Uterus (tissue), 4 donors: Measurements from ENCODE around the gene YJEFN3. TPM values are rescaled to one million over a fixed set of nuclear protein-coding genes. Genes with fewer than 3 reads are reported as not detected.

Source experiments
- DNase-seq, 2 donors: peaks; one replicate each; pipeline ENCODE4 v3.0.0-alpha.2; 2019 to 2020
- H3K27ac ChIP-seq, 2 donors: fragments of 200-600 bp; sonication (generic); 1 replicate in 1 of 2; 2 replicates in 1 of 2; pipeline ENCODE4 v1.5.1; 2016 to 2018
- H3K27me3 ChIP-seq, 2 donors: fragments of 200-600 bp; sonication (generic); one replicate each; pipeline ENCODE4 v1.5.1; 2018 to 2019; ENCODE audit warnings: control low read depth in 1 of 2
- H3K36me3 ChIP-seq, 2 donors: fragments of 200-600 bp; sonication (generic); one replicate each; pipeline ENCODE4 v1.5.1; 2019; ENCODE audit warnings: control low read depth in 1 of 2
- H3K4me1 ChIP-seq, 2 donors: fragments of 200-600 bp; sonication (generic); one replicate each; pipeline ENCODE4 v1.5.1; 2018 to 2019; ENCODE audit warnings: control low read depth in 1 of 2
- H3K4me3 ChIP-seq, 2 donors: fragments of 200-600 bp; sonication (generic); 1 replicate in 1 of 2; 2 replicates in 1 of 2; pipeline ENCODE4 v1.5.1; 2018 to 2019; ENCODE audit warnings: mild to moderate bottlenecking in 1 of 2
- H3K9me3 ChIP-seq, 2 donors: fragments of 200-600 bp; sonication (generic); one replicate each; pipeline ENCODE4 v1.5.1; 2019; ENCODE audit warnings: control low read depth in 1 of 2
- CTCF ChIP-seq, 4 experiments: fragments of 200-600 bp in 2 of 4; fragments of 450-650 bp in 2 of 4; sonication (generic) in 2 of 4; IDR thresholded peaks; one replicate each; pipeline ENCODE4 v1.5.1; 2016 to 2019; ENCODE audit warnings: antibody characterized with exemption in 4 of 4, mild to moderate bottlenecking in 2 of 4, moderate library complexity in 1 of 4
- POLR2A ChIP-seq, 2 donors: fragments of 450-650 bp; IDR thresholded peaks; one replicate each; pipeline ENCODE4 v1.6.1; 2016; ENCODE audit warnings: antibody characterized with exemption in 2 of 2, mild to moderate bottlenecking in 1 of 2, moderate library complexity in 1 of 2
- intact Hi-C: fragments of 100-400 bp; cut with DNase I; formaldehyde crosslinking; loops from one replicate; pipeline ENCODE4 v1.15.1; 2023; ENCODE audit warnings: low total_unique reads
- total RNA-seq, 4 donors: library from RNA; depleted of rRNA in 3 of 4; stranded (reverse); fragments of >200 nt in 3 of 4; gene quantifications; one replicate each; pipeline versions ENCODE4 v1.1.0 to v1.2.4, GENCODE V29; 2014 to 2023
- donor health status: DM: yes; HTN: yes; CAD: no.

Gene YJEFN3, protein sequence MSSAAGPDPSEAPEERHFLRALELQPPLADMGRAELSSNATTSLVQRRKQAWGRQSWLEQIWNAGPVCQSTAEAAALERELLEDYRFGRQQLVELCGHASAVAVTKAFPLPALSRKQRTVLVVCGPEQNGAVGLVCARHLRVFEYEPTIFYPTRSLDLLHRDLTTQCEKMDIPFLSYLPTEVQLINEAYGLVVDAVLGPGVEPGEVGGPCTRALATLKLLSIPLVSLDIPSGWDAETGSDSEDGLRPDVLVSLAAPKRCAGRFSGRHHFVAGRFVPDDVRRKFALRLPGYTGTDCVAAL
- total RNA-seq, result 1 to 10 TPM in 3 of 4 donors, not detected in 1; 1.5 to 6.8 (median 2.9) TPM

- H3K4me3 ChIP-seq, result no peak within 1 kb of the TSS
- H3K36me3 ChIP-seq, result no peaks in the 10 kb centered on the region
- H3K27me3 ChIP-seq, result no peaks in the 10 kb centered on the region
- no peaks in the 10 kb centered on the region for H3K9me3 ChIP-seq
- no peak for TF ChIP-seq POLR2A (IDR thresholded peaks at IDR 0.05)
- no peak within 1 kb of the TSS for H3K27ac ChIP-seq
- peaks cover 0 to 3% of the 10 kb centered on the region in 2 donors for H3K4me1 ChIP-seq
- no peak for DNase-seq
- intact Hi-C loops, result no loop called here
These were observed at the start of gene YJEFN3 for GRCh38 chr19:19528721-19529490. TSS of gene YJEFN3 (plus strand) at chr19:19528911. CDS start at chr19:19528933, 22 bp downstream.

- Histone ChIP-seq H3K27ac (no peak overlapping the region), H3K36me3 (no peaks in the 10 kb centered on the region), H3K9me3 (no peaks in the 10 kb centered on the region), H3K27me3 (no peaks in the 10 kb centered on the region), H3K4me3 (no peak overlapping the region), H3K4me1 (peaks cover 0 to 10% of the 10 kb centered on the region in 2 donors)
- TF ChIP-seq POLR2A (IDR thresholded peaks at IDR 0.05) (no peak), CTCF (IDR thresholded peaks at IDR 0.05) (no peak)
- no peak for DNase-seq
- intact Hi-C loops, result no loop called here
These were observed 48.0 kb upstream of the YJEFN3 start for GRCh38 chr19:19480688-19481087.

GRCh38 chr19:19482809-19483596, 45.7 kb upstream of the YJEFN3 start:
- H3K4me3 ChIP-seq, result no peak overlapping the region
- H3K4me1 ChIP-seq, result peaks cover 0 to 20% of the 10 kb centered on the region in 2 donors
- H3K27me3 ChIP-seq, result no peaks in the 10 kb centered on the region
- no peaks in the 10 kb centered on the region for H3K36me3 ChIP-seq
- H3K27ac ChIP-seq, result no peak overlapping the region
- DNase-seq, result no peak
- no peaks in the 10 kb centered on the region for H3K9me3 ChIP-seq
- intact Hi-C loops, result no loop called here
- TF ChIP-seq POLR2A (IDR thresholded peaks at IDR 0.05) (no peak), CTCF (IDR thresholded peaks at IDR 0.05) (no peak)

DNA sequence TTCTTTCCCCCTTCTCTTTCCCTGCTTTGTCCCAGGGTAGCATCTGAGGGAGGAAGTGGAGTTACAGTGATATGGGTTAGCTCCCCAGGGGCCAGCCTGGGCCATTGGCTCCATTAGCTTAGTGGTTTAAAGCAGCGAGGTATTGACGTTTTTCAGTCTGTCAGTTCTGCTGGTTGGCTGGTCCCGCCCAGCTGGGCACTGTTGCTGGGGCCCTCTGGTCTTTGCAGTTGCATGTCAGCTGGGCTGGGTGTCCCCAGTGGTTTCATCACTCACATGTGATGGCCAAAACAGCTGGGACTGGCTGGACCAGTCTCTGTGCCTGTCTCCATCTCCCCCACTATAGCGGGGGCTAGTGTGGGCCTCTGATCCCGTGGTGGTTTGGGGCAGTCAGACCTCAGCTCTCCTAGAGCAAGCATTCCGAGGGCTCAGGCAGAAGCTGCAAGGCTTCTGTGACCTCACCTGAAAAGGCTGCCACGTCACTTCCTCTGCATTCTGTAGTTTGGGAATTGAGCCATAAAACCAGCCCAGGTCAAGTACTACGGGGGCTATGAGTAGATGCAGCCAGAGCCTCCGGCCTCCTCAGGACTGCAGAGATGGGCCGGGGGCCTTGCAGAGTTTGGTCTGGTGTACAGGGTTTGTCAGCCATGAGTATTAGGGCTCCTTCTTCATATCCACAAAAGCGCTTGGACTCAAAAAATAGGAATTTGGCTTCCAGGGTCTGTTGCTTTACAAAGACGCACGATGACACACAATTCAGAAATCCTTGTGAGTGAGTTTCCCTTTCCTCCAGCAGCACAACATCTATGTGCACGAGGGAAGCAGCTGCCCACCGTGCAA, 43.3 kb upstream of the YJEFN3 start:
- Histone ChIP-seq H3K9me3 (no peaks in the 10 kb centered on the region), H3K4me1 (peaks cover 6 to 39% of the 10 kb centered on the region in 2 donors), H3K36me3 (no peaks in the 10 kb centered on the region), H3K27ac (no peak overlapping the region), H3K27me3 (no peaks in the 10 kb centered on the region), H3K4me3 (no peak overlapping the region)
- DNase-seq, result no peak
- TF ChIP-seq POLR2A (IDR thresholded peaks at IDR 0.05) (no peak), CTCF (IDR thresholded peaks at IDR 0.05) (no peak)
- intact Hi-C loops, result loop anchor here (5.0 kb wide), 1 partner anchor 118 kb away; no protein-coding TSS in a partner anchor

DNA sequence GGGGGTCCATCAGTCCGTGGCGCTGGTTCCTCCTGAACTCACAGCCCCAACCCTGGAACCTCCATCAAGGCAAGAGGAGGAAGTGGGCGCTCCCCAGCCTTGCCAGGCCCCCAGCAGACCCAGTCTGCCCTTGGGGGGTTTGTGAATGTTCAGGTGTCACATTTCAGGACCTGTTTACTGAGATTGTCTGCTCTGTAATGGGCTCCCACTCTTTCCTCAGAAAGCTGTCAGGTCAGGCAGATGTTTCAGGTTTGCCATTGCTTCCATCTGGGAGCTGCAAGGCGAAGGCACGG, 42.8 kb upstream of the YJEFN3 start:
- Histone ChIP-seq H3K9me3 (no peaks in the 10 kb centered on the region), H3K4me3 (no peak overlapping the region), H3K36me3 (no peaks in the 10 kb centered on the region), H3K27me3 (no peaks in the 10 kb centered on the region), H3K27ac (no peak overlapping the region), H3K4me1 (peaks cover 6 to 39% of the 10 kb centered on the region in 2 donors)
- DNase-seq, result no peak
- intact Hi-C loops, result loop anchor here (5.0 kb wide), 1 partner anchor 119 kb away; no protein-coding TSS in a partner anchor
- TF ChIP-seq CTCF (IDR thresholded peaks at IDR 0.05), result no peak
